HG03196 (cell line): ENCODE data around the gene FKBP9.
A peak's percentile ranks its signal among the peaks of the same experiment; 100 is the strongest.
"Not testable (repeated sequence)": the region's sequence is repeated elsewhere in the genome, so short reads cannot be mapped to it uniquely, and the experiment has no call there.

ENCODE experiments used
- ATAC-seq: cut with Tn5 transposase; IDR thresholded peaks from one replicate; pipeline ENCODE4 v1.9.1; 2021; ENCODE audit not compliant: unreplicated experiment

FKBP9 gene

DNA sequence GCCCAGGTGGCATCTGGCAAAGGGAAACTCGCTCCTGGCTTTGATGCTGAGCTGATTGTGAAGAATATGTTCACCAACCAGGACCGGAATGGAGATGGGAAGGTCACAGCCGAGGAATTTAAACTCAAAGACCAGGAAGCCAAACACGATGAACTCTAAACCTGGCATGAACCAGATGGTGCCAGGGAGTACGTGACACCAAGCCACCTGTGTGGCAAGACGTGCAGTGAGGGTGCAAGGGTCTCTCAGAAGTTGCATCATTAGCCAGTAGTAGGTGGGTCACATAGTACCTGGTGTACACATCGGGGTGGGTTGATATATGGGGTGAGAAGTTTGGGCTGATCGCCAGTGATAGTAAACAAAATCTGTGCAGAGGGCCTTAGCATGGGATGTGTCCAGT, 48.0 kb downstream of the FKBP9 start:
- not testable (repeated sequence) for ATAC-seq

DNA sequence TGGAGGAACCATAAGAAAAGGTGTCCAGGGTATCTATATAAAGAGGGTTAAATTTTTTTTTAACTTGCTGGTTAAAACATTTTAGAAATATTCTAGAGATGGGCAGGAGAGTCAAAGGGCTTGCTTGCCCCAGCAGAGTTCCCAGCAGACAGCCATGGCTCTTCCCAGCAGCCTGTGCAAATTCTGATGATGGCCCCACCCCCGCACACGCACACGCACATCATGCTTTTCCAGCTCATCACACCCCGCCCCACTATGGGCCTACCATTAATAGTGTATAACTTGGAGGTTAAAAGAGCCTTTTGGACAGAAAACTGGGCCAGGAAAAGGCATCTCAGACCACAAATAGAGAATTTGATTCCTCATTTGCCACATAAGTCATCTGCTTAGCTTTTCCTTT, 48.5 kb downstream of the FKBP9 start:
- not testable (repeated sequence) for ATAC-seq

DNA sequence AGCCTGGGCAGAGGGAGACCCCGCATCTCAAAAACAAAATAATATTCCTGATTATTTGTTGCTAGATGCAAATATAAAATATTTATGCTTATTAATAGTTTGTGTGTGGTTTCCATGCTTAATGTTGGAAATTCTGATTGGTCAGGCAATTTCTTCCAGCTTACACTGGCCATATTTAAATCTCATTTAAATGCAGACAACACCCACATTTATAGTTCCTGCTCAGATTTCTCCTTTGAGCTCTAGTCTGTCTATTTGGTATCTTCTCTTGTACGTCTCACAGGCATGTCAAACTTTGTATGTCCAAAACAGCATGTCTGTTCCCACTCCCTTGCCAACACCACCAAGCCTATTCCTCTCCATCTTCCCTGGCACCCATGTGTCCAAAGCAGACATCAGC, 52.5 kb downstream of the FKBP9 start:
- no peak for ATAC-seq

DNA sequence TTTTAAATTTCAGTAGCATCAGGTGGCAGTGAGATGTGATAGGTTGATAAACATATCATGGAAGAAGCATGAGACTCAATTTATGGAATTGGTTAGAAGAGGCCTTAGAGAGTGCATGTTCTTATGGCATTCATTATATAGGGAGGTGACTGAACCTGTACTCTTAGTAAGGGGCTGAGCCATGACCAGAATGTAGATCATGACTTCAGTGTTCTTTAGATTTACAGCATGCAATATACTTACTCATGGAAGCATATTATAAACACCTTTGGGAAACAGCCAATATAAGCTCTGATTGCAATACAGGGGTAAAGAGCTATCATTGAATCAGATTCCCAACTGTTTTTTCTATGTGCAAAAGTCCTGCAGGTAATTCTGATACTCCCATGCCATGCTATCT, 55.1 kb downstream of the FKBP9 start:
- no peak for ATAC-seq

DNA sequence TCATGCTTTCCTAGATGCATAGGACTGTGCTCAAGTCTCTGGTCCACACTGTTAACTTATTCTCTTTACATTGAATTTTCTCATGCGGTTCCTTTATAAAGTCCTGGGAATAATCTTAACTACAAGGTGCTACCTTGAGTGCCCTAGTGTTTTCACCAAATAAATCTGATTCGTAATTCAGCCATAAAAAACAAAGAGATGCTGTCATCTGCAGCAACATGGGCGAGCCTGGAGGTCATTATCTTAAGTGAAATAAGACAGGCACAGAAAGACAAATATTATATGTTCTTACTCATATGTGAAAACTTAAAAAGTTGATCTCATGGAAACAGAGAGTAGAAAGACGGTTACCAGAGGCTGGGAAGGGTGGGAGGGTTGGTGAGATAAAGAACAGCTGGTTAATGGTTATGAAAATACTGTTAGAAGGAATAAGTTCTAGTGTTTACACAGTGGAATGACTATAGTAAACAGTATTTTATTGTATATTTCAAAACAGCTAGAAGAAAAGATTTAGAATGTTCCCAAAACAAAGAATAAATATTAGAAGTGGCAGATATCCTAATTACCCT, 67.0 kb downstream of the FKBP9 start:
- ATAC-seq = no peak

DNA sequence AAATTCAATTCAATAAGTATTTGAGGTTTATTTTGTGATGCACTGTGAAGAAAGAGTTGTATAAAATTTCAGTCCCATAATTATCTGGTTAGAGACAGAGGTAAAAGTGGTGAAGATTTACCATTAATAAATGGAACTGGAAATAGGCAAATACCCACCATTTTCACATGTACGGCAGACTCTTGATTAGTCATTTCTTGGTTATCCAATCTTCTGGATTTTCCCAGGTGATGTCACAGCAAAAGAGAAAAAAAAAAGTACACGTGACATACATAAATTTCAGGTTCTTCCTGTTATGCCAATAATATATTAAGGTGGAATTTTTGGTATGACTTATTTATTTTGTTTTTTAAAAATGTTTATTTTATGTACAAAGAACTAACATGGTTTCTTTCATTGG, 78.5 kb downstream of the FKBP9 start:
- ATAC-seq = no peak

DNA sequence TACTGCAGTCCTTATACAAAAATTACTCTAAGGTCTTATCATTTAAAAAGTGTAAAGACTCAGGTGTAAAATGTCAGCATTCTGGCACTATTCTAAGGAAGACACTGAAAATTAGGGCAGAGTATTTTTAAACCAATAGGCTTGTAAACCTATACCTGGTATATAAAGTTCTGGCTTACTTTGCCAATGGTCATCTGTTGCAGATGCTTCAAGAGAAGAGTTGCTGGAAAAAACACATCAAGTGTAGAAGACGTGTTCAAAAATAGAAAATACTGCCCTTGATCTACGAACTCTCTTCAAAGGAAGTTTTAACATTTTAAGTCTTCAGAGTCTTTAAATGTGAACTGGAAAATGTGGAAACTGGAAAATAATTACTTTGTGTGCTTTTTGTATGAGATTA, 81.4 kb downstream of the FKBP9 start:
- no peak for ATAC-seq

DNA sequence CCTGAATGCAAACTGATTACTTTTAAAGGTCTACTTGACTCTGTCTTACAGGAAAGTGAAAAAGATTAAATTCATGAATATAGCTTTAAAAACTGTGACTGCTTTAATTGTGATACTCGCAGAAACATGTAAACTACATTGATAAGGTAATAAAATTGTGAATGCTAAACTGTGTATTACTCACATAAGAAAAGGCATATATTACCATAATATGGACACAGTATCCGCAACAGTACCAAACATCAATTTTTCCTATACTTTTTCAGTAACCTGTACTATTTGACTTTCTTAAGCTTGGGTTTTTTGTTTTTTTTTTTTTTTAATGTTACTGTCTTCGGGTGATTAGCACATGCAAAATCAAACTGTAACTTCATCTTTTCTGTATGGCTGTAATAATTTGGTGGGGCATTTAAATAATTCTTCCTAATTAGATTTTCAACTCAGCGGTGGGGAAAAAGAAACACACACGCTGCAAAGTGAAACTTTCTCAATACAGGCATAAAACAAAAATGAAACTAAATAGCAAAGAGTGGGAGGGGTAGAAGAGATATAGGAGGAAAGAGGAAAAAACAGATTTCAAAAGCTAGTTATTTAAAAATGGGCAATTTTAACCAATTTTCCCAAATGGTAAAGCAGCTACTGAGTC, 82.1 kb downstream of the FKBP9 start:
- ATAC-seq = peak; percentile 42

DNA sequence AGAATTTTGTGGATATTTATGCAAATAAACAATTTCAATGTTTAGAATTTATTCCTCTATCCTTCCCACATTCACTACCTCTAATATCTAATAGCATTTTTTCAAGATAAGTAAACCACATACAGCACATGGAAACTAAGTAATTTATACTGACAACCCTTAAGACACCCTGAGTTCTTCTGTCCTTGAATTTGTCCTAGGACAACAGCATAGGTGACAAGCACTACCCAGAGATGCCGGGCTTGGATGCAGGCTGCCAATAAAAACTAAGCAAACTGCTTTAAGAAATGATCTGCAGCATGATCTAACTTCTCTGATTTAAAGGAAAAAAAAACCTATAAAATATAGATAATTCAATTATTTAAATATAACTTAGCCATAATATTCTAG, 82.7 kb downstream of the FKBP9 start:
- ATAC-seq = no peak

DNA sequence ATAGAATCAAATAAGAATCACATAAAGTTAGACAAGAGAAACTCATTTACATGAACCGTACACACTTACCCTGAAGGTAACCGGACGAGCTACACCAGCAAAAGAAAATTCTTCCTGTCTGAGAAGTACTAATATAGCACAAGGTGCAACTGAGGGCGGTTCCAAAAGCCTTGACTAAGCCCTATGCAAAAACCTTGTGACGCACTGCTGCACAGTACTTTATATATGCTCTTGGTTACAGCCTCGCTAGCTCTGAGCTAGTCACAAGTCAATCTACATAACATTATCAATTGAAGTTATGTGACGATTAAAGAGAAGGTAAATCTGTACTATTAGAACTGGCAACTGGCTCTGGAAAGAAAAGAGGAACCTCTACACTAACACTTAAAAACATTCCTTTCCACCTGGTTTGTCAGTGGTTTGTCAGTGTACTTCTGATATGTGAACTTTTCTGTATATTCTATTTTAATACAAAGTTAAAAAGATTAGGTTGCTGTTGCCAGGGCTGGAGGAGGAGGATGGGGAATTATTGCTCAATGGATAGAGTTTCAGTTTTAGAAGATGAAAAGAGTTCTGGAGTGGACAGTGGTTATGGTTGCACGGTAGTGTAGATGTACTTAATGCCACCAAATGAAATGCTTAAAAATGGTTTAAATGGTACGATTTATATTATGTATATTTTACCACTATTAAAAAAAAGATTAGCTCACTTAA, 83.7 kb downstream of the FKBP9 start:
- peak; percentile 96 for ATAC-seq

DNA sequence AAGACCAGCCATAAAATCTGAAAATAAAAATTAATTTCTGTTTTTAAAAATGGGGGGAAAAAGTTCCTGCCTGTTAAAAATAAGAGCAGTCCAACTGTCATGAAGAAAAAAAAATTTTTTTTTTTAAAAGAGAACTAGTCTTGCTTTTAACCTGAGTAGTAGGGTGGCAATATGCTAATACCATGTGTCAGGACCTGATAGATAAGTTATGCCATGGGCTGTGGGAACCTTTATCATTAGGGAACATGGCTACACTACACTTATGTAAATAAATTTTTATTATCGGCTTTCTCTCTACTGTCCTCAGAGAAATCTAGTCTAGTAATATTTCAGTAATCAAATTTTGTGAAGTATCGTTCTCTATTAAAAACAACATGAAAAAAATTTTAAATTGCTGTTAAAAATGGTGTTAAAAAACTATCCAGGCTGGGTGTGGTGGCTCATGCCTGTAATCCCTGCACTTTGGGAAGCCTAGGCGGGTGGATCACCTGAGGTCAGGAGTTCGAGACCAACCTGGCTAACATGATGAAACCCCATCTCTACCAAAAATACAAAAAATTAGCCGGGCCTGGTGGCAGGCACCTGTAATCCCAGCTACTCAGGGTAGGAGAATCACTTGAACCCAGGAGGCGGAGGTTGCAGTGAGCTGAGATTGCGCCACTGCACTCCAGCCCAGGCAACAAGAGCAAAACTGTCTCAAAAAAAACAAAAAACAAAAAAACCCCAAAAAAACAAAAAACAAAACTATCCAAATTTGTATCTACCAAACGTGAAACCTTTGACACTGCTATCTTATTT, 84.6 kb downstream of the FKBP9 start:
- ATAC-seq = no peak

DNA sequence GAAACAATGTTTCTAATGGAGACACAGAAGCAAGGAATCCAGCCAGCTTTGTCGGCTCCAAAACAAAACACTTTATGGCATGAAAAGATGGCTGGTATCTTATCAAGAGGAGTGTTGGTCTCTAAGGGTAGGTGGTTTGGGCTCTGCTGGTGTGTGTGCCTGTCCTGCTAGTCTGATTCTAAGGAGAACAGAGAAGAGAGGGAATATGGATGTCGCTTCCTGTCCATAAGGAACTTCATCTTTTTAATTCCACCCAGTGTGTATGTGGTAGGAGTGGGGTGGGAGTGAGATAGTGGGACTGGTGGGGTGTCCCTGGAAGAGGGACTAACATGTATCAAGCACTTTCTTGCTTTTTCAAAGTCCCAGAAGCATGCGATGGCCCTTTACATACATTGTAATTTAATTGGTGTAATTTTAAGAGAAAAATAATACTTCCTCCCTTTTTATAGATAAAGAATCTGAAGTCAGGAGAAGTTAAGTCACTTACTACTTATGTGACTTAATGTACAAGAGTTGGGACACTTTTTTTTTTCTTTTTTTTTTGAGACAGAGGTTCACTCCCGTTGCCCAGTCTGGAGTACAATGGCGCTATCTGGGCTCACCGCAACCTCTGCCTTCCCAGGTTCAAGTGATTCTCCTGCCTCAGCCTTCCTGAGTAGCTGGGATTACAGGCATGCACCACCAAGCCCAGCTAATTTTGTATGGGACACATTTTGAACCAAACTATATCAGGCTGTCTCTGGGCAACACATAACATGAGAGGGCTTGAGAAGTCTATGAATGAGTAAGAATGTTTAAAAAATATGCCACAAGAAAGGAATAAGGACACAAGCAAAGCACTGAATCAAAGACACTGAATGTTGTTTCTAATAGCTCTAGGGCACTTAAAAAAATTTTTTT, 86.5 kb downstream of the FKBP9 start:
- ATAC-seq = no peak

DNA sequence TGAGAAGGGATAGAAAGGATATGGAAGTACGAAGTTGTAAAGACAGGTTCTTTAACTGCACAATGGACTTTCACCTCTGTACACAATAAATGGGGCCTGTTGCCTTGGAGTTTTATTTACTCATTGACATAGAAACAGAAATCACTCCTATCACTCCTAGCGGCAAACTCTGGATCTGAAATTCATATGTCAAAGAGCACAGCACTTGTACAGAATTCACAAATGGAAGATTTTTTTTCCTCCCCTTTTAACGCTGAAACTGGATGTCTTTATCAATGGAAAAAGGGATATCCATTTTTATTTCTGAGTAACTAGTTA, 87.1 kb downstream of the FKBP9 start:
- no peak for ATAC-seq

DNA sequence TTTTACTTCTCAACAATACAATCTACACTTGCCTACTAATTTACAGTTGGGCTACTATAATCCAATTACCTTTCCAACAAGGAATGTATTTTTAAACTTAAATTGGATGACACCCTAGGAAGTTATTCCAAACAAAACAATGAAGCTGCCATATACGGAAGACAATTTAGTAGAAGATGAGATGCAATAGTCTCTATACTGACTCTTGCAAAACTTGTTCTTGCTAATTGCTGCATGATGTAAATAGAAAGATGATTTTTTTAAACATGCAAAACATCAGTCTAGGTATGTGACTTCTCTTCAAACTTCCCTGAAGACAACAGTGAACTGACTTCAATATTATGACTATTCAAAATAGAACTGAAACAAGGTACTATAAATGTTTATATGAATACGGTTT, 87.7 kb downstream of the FKBP9 start:
- no peak for ATAC-seq

DNA sequence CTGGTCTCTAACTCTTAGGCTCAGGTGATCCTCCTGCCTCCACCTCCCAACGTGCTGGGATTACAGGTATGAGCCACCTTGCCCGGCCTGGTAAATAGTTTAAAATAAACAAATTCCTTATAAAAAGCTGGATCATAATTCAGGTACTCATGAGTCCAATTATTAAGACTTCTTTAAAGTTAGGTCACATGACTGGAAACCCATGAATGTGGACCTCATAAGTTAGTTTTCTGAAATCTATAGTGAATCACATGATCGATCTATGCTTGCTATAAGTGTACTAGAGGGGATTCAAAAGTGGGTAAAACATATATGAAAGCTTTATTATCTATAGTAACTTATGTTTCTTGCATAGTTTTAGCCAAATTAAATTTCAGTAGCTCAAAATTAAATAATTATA, 91.0 kb downstream of the FKBP9 start:
- ATAC-seq = no peak

DNA sequence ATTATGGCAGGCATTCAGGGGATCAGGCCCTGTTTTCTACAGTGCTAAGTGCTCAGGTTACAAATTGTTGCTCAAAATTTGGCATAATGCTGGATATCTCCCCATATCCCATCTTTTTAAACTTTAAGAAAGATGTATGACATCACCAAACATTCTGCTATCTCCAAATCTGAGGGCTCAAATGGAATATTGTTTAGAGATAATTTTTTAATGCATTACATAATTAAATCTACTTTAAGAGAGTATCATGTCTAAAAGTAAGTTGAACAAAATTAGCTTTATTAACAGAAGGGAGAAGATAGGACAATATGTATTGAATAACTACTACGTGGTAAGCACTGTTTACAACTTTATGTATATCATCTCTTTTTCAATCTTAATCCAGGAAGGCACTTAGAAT, 91.5 kb downstream of the FKBP9 start:
- ATAC-seq = no peak

DNA sequence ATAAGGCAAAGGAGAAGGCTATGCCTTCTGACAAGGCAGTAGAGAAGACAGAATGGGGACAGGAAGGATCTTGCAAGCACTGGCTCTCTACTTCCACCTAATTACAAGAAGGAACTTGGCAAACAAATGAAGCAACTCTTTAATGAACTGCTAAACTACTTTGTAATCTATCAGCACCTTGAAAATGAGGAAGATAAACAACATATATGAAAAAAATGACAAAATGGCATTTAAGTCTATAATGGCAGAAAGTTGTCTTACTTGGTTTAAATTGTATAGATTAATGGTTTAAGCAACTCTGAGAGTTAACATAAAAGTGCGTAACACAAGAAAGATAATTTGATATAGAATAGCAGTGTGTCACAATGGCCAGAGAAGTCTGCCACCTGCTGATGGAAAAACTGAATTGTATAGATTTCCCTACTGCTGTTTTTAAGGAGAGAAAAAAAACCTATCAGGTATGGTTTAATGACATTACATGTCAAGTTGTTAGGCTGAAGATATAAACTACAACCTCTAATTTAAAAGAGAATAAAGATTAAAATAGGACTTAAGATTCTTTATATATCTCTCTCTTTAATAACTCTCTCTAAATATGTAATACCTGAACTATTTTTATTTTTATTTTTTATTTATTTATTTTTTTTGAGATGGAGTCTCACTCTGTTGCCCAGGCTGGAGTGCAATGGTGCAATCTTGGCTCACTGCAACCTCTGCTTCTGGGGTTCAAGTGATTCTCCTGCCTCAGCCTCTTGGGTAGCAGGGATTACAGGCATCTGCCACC, 93.5 kb downstream of the FKBP9 start:
- peak; percentile 51 for ATAC-seq

DNA sequence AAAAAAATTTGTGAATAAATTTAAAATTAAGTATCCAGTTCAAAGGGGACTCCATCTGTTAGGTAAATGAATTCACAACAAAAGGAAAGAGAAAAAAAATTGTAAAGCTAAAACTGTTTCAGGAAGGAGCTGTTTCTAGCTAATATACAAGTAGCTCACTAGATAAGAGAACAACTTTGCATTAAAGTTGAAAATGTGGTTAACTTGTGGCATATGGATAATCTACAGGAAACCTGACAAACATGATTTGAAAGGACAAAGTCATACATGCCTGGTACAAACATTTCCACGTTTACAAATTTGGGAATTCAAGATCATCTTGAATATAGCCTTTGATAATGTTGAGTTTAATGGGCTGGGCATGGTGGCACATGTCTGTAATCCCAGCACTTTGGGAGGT, 96.5 kb downstream of the FKBP9 start:
- ATAC-seq = no peak

DNA sequence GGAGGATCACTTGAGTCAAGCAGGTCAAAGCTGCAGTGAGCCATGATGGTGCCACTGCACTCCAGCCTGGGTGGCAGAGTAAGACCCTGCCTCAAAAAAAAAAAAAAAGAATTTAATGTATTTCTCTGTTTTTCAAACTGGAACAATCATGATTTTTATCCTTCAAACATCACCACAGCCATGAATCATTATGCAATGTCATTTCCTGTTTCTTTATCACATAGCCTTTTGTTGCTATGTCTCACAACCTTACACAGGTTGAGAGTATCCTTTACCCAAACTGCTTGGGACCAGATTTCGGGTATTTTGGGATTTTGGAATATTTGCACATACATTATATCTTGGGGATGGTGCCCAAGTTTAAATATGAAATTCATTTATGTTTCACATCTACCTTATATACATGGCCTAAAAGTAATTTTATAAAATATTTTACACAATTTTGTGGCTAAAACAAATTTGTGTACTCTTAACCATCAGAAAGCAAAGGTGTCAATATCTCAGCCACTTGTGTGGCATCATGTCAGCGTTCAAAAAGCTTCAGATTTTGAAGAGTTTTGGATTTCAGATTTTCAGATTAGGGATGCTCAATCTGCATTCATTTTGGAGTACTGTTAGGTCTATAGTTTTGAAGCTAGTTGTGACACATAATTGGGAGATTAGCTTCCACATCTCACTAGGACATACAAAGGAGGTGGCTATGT, 97.2 kb downstream of the FKBP9 start:
- ATAC-seq = no peak

DNA sequence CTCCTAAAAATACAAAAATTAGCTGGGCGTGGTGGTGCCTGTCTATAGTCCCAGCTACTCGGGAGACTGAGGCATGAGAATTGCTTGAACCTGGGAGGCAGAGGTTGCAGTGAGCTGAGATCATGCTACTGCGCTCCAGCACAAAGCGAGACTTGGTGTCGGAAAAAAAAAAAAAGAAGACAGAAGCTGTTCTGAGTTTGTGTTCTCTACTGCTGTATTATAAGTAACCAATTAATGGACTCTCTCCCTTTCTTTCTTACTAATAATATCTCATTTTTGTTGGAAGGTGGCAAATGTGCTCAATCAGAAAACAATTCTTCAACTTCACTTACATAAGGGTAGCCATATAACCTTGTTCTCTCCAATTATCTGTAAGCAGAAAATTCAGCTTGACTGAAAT, 97.9 kb downstream of the FKBP9 start:
- no peak for ATAC-seq
